ENCODE results near the gene CD163.

GRCh38 chr12:7501031-7501588, 2.5 kb downstream of the CD163 start:
- TF ChIP-seq CTCF (conservative IDR thresholded peaks at IDR 0.05 in 1 of 2, IDR thresholded peaks at IDR 0.05 in 1 of 2; ENCODE audit: low read depth in 1 of 2, low read length in 2 of 2) (no peak), EZH2 (IDR thresholded peaks at IDR 0.05; ENCODE audit: low read length, missing control alignments) (no peak)

Measured in fibroblast of lung (primary cell).